ENCODE results near the gene SIRPD.
A peak's percentile ranks its signal among the peaks of the same experiment; 100 is the strongest.

Gene SIRPD

GRCh38 chr20:1536893-1537730 is 20.4 kb downstream of the SIRPD start:
- Histone ChIP-seq H4K20me1 (ENCODE audit: control insufficient read depth, insufficient read depth, low read depth, low read length) (no peaks in the 10 kb centered on the region), H3K27me3 (ENCODE audit: control insufficient read depth, low read length) (no peaks in the 10 kb centered on the region), H3K9me3 (ENCODE audit: control insufficient read depth, insufficient read depth, low read length) (no peaks in the 10 kb centered on the region), H3K4me3 (ENCODE audit: low read length) (peak overlapping the region; percentile 54), H3K27ac (ENCODE audit: low read depth, low read length) (peak overlapping the region; percentile 42), H3K4me1 (ENCODE audit: control insufficient read depth, low read length) (peaks cover 36% of the 10 kb centered on the region), H3K79me2 (ENCODE audit: control insufficient read depth, low read length) (no peaks in the 10 kb centered on the region), H3F3A (ENCODE audit: control insufficient read depth, insufficient read depth) (no peaks in the 10 kb centered on the region), H3K4me2 (ENCODE audit: low read length) (peak overlapping the region; percentile 71), H3K9me2 (replicated peaks; ENCODE audit: control insufficient read depth, low read length) (no peaks in the 10 kb centered on the region), H3K36me3 (ENCODE audit: control insufficient read depth, low read length) (no peaks in the 10 kb centered on the region)
- TF ChIP-seq, protein P1, sequence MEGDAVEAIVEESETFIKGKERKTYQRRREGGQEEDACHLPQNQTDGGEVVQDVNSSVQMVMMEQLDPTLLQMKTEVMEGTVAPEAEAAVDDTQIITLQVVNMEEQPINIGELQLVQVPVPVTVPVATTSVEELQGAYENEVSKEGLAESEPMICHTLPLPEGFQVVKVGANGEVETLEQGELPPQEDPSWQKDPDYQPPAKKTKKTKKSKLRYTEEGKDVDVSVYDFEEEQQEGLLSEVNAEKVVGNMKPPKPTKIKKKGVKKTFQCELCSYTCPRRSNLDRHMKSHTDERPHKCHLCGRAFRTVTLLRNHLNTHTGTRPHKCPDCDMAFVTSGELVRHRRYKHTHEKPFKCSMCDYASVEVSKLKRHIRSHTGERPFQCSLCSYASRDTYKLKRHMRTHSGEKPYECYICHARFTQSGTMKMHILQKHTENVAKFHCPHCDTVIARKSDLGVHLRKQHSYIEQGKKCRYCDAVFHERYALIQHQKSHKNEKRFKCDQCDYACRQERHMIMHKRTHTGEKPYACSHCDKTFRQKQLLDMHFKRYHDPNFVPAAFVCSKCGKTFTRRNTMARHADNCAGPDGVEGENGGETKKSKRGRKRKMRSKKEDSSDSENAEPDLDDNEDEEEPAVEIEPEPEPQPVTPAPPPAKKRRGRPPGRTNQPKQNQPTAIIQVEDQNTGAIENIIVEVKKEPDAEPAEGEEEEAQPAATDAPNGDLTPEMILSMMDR (IDR thresholded peaks at IDR 0.05; ENCODE audit: low read depth, low read length, poor library complexity, severe bottlenecking) = no peak
- TF ChIP-seq EZH2phosphoT487 (IDR thresholded peaks at IDR 0.05; ENCODE audit: borderline replicate concordance, low read length) = no peak

DNA sequence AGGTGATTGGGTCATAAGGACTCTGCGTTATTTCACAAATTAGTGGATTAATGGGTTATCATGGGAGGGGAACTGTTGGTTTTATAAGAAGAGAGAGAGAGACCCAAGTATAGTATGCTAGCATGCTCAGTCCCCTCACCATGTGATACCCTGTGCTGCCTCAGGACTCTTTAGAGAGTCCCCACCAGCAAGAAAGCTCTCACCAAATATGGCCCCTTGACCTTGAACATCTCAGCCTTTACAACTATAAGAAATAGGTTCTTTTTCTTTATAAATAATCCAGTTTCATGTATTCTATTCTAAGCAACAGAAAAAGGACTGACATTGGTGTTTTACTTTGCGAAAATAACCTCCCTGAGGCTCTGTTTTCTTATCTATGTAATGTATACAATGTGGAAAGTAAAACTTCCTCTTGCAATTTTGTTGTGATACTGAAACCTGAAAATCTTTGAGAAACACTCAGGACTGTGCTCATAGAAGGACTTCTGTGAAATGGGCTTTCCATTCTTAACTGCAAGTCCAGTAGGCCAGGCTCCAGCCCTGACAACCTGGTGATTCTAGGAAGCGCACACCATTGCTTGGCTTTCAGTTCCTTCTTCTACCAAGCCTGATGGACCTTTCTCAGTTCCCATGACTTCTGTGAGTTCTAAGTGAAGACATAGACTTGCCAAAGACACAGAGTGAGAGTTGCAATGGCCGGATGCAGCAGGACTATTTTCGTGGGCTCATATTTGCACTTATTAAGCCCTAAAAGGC is 21.9 kb downstream of the SIRPD start:
- Histone ChIP-seq H3K4me3 (ENCODE audit: low read length) (no peak overlapping the region), H3K4me1 (ENCODE audit: control insufficient read depth, low read length) (peaks cover 36% of the 10 kb centered on the region), H3K36me3 (ENCODE audit: control insufficient read depth, low read length) (no peaks in the 10 kb centered on the region), H3K9me3 (ENCODE audit: control insufficient read depth, insufficient read depth, low read length) (no peaks in the 10 kb centered on the region), H3F3A (ENCODE audit: control insufficient read depth, insufficient read depth) (no peaks in the 10 kb centered on the region), H3K79me2 (ENCODE audit: control insufficient read depth, low read length) (no peaks in the 10 kb centered on the region), H3K27ac (ENCODE audit: low read depth, low read length) (peak overlapping the region; percentile 5; the same call in 1 of the 2 replicates), H3K27me3 (ENCODE audit: control insufficient read depth, low read length) (no peaks in the 10 kb centered on the region), H3K9me2 (replicated peaks; ENCODE audit: control insufficient read depth, low read length) (no peaks in the 10 kb centered on the region), H3K4me2 (ENCODE audit: low read length) (peak overlapping the region; percentile 71; the same call in 1 of the 2 replicates), H4K20me1 (ENCODE audit: control insufficient read depth, insufficient read depth, low read depth, low read length) (no peaks in the 10 kb centered on the region)
- TF ChIP-seq, protein P1 (IDR thresholded peaks at IDR 0.05; ENCODE audit: low read depth, low read length, poor library complexity, severe bottlenecking) = no peak
- TF ChIP-seq EZH2phosphoT487 (IDR thresholded peaks at IDR 0.05; ENCODE audit: borderline replicate concordance, low read length) = no peak

DNA sequence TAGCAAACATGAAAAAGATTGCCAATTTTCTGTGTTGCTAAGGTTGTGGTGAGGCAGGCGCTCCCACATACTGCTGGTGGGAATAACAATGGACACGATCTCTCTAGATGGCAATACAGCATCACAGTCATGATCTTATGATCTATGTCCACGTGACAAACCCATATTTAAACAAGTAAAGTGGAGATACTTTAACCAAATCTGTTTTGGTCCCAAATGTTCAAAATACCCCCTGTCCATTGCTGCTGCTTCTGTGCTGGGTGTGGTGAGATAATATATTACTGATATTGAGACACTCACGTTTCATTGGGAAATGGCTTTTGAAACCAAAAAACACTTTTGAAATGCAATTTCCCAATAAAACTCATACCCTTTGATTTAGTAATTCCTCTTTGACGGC is 23.0 kb downstream of the SIRPD start:
- peaks cover 36% of the 10 kb centered on the region for H3K4me1 ChIP-seq (ENCODE audit: control insufficient read depth, low read length)
- H3K79me2 ChIP-seq (ENCODE audit: control insufficient read depth, low read length) = no peaks in the 10 kb centered on the region
- no peaks in the 10 kb centered on the region for H3F3A ChIP-seq (ENCODE audit: control insufficient read depth, insufficient read depth)
- no peak overlapping the region for H3K4me3 ChIP-seq (ENCODE audit: low read length)
- no peak overlapping the region for H3K4me2 ChIP-seq (ENCODE audit: low read length)
- no peak overlapping the region for H3K27ac ChIP-seq (ENCODE audit: low read depth, low read length)
- no peaks in the 10 kb centered on the region for H4K20me1 ChIP-seq (ENCODE audit: control insufficient read depth, insufficient read depth, low read depth, low read length)
- no peaks in the 10 kb centered on the region for H3K9me3 ChIP-seq (ENCODE audit: control insufficient read depth, insufficient read depth, low read length)
- no peaks in the 10 kb centered on the region for H3K27me3 ChIP-seq (ENCODE audit: control insufficient read depth, low read length)
- TF ChIP-seq, protein P1 (IDR thresholded peaks at IDR 0.05; ENCODE audit: low read depth, low read length, poor library complexity, severe bottlenecking) = no peak
- TF ChIP-seq EZH2phosphoT487 (IDR thresholded peaks at IDR 0.05; ENCODE audit: borderline replicate concordance, low read length) = no peak
- H3K9me2 ChIP-seq (replicated peaks; ENCODE audit: control insufficient read depth, low read length) = no peaks in the 10 kb centered on the region
- H3K36me3 ChIP-seq (ENCODE audit: control insufficient read depth, low read length) = no peaks in the 10 kb centered on the region
